CD14-positive monocyte (primary cell): ENCODE measurements around the gene SIM1. TPM values are rescaled to one million over a fixed set of nuclear protein-coding genes. Genes with fewer than 3 reads are reported as not detected.

Experiments
- DNase-seq, 3 donors: peaks; one replicate each; pipeline ENCODE4 v3.0.0-alpha.2; 2011 to 2022
- H2AFZ ChIP-seq: 2 replicates; pipeline ENCODE4 v1.6.0; 2012; ENCODE audit warnings: mild to moderate bottlenecking, low read depth, low read length, inconsistent platforms; ENCODE audit not compliant: insufficient read depth, poor library complexity, severe bottlenecking
- H3K27ac ChIP-seq, 2 donors: 1 replicate in 1 of 2; 2 replicates in 1 of 2; pipeline ENCODE4 v1.5.1; 2012 to 2013; ENCODE audit warnings: low read length in 2 of 2, control low read depth in 1 of 2, inconsistent platforms in 1 of 2, low read depth in 1 of 2, mild to moderate bottlenecking in 1 of 2
- H3K27me3 ChIP-seq, 2 donors: one replicate each; pipeline versions ENCODE4 v1.6.0 to v1.6.1; 2011 to 2013; ENCODE audit warnings: low read length in 2 of 2; ENCODE audit not compliant: control insufficient read depth in 2 of 2, insufficient read depth in 2 of 2
- H3K36me3 ChIP-seq, 2 donors: replicated peaks in 1 of 2; 1 replicate in 1 of 2; 2 replicates in 1 of 2; pipeline versions ENCODE4 v1.5.1 to v1.6.1; 2012 to 2013; ENCODE audit warnings: low read length in 2 of 2, control low read depth in 1 of 2, inconsistent platforms in 1 of 2, mild to moderate bottlenecking in 1 of 2; ENCODE audit not compliant: insufficient read depth in 2 of 2, control insufficient read depth in 1 of 2
- H3K4me1 ChIP-seq, 2 donors: 1 replicate in 1 of 2; 2 replicates in 1 of 2; pipeline versions ENCODE4 v1.5.1 to v1.6.1; 2012 to 2013; ENCODE audit warnings: low read length in 2 of 2, control low read depth in 1 of 2, inconsistent platforms in 1 of 2, mild to moderate bottlenecking in 1 of 2, moderate library complexity in 1 of 2; ENCODE audit not compliant: insufficient read depth in 2 of 2, control insufficient read depth in 1 of 2
- H3K4me2 ChIP-seq: replicated peaks from 2 replicates; pipeline ENCODE3; 2012; ENCODE audit warnings: low read length, moderate library complexity, mild to moderate bottlenecking; ENCODE audit not compliant: poor library complexity, severe bottlenecking; ENCODE audit errors: extremely low read depth
- H3K4me3 ChIP-seq, 3 experiments: fragments of 200-600 bp in 1 of 3; sonication (generic) in 1 of 3; replicated peaks in 1 of 3; 1 replicate in 2 of 3; 2 replicates in 1 of 3; pipeline ENCODE4 v1.5.1; 2011 to 2013; ENCODE audit warnings: low read length in 3 of 3, mild to moderate bottlenecking in 3 of 3, control low read depth in 2 of 3, low read depth in 2 of 3, inconsistent platforms in 1 of 3, moderate library complexity in 1 of 3
- H3K79me2 ChIP-seq: 2 replicates; pipeline ENCODE4 v1.6.0; 2012; ENCODE audit warnings: mild to moderate bottlenecking, control low read depth, inconsistent platforms, low read length, moderate library complexity; ENCODE audit not compliant: insufficient read depth
- H3K9ac ChIP-seq: 2 replicates; pipeline ENCODE4 v1.6.0; 2017; ENCODE audit warnings: low read length, mild to moderate bottlenecking; ENCODE audit not compliant: insufficient read depth, poor library complexity, severe bottlenecking
- H3K9me3 ChIP-seq, 2 donors: replicated peaks in 1 of 2; 1 replicate in 1 of 2; 2 replicates in 1 of 2; pipeline versions ENCODE4 v1.5.1 to v1.6.1; 2012 to 2013; ENCODE audit warnings: low read length in 2 of 2, control low read depth in 1 of 2; ENCODE audit not compliant: control insufficient read depth in 1 of 2, insufficient read depth in 1 of 2
- H4K20me1 ChIP-seq: 2 replicates; pipeline ENCODE4 v1.6.0; 2012; ENCODE audit warnings: mild to moderate bottlenecking, low read length, control low read depth, moderate library complexity; ENCODE audit not compliant: insufficient read depth
- H3K27ac Mint-ChIP-seq, 7 donors: one replicate each; pipeline ENCODE4 v1.8.0; 2020; ENCODE audit warnings: mild to moderate bottlenecking in 7 of 7, mixed read lengths in 7 of 7, moderate library complexity in 6 of 7, inconsistent platforms in 2 of 7
- H3K27me3 Mint-ChIP-seq, 3 donors: one replicate each; pipeline ENCODE4 v1.8.0; 2021 to 2022; ENCODE audit warnings: low read depth in 3 of 3, mild to moderate bottlenecking in 3 of 3, mixed read lengths in 3 of 3, moderate library complexity in 3 of 3, inconsistent platforms in 1 of 3
- H3K36me3 Mint-ChIP-seq, 2 donors: one replicate each; pipeline ENCODE4 v1.8.0; 2020; ENCODE audit warnings: mixed read lengths in 2 of 2, inconsistent platforms in 1 of 2, mild to moderate bottlenecking in 1 of 2
- H3K4me1 Mint-ChIP-seq: one replicate; pipeline ENCODE4 v1.8.0; 2020; ENCODE audit warnings: mild to moderate bottlenecking, mixed read lengths
- H3K4me3 Mint-ChIP-seq, 2 donors: one replicate each; pipeline ENCODE4 v1.8.0; 2020; ENCODE audit warnings: mild to moderate bottlenecking in 2 of 2, mixed read lengths in 2 of 2, moderate library complexity in 1 of 2
- H3K9me3 Mint-ChIP-seq, 7 donors: one replicate each; pipeline ENCODE4 v1.8.0; 2020 to 2022; ENCODE audit warnings: mixed read lengths in 7 of 7, mild to moderate bottlenecking in 6 of 7, moderate library complexity in 6 of 7, inconsistent platforms in 2 of 7
- WGBS: methylation state at CpG from one replicate; pipeline ENCODE4 v1.1.5; 2013; ENCODE audit warnings: missing lambda C conversion rate; ENCODE audit not compliant: insufficient coverage; 5-methylcytosine and 5-hydroxymethylcytosine counted together
- intact Hi-C, 2 donors: fragments of 100-400 bp; cut with micrococcal nuclease; formaldehyde crosslinking; loops; one replicate each; pipeline versions ENCODE4 v1.15.0 to v1.15.1; 2023
- polyA plus RNA-seq, 3 donors: library from polyadenylated mRNA; depleted of rRNA in 1 of 3; unstranded in 2 of 3; stranded (reverse) in 1 of 3; fragments of 300-500 nt in 2 of 3; fragments of >200 nt in 1 of 3; fragmentation: Illumina TruSeq in 2 of 3; gene quantifications; 1 replicate in 2 of 3; 2 replicates in 1 of 3; pipeline ENCODE4 v1.2.3, GENCODE V29; 2012 to 2021
- TF ChIP-seq, protein P1 (sequence below): fragments of 200-600 bp; IDR thresholded peaks from one replicate; pipeline ENCODE4 v1.8.0; 2022; ENCODE audit warnings: antibody characterized with exemption, mild to moderate bottlenecking

The SIM1 gene
- polyA plus RNA-seq, 3 donors, result not detected

DNA sequence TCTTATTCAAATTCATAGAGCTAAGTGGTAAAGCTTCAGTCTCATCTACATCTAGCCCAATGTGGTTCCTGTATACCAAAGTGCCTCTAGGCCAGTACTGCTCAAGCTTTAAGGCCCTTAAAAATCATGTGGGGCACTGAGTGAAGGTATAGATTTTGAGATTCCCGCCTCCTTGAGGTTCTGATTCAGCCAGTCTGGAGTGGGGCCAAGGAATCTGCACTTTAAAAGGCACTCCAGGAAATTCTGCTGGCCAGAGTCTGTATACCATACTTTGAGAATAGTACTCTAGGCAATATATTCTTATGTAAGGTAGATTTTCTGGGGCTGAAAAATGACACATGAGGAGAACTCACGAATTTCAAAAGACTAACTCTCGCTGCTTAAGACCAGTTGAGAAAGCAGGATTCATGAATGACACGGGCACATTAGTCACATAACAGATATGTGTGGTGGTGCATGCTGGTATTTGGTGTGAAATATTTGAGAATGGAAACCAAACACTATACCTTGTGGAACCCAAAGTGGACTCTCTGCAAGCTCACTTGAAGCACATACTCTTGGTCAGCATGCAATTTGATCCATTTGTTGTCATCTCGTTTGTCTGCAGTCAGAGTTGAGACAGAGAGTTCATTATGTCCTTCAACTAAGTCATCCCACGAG, 47.6 kb upstream of the SIM1 start:
- Histone ChIP-seq H3K27ac (no peak overlapping the region), H4K20me1 (no peaks in the 10 kb centered on the region), H3K4me2 (no peak overlapping the region), H3K36me3 (peaks cover 29 to 62% of the 10 kb centered on the region in 2 donors), H3K79me2 (no peaks in the 10 kb centered on the region), H3K4me1 (no peaks in the 10 kb centered on the region), H2AFZ (no peak overlapping the region), H3K4me3 (no peak overlapping the region), H3K9me3 (no peaks in the 10 kb centered on the region), H3K27me3 (no peaks in the 10 kb centered on the region), H3K9ac (no peak overlapping the region)
- Mint-ChIP-seq H3K9me3 (peaks cover 0 to 3% (median 2%) of the 10 kb centered on the region in 7 donors), H3K27me3 (no peaks in the 10 kb centered on the region), H3K36me3 (peaks cover 52 to 56% of the 10 kb centered on the region in 2 donors), H3K27ac (no peak overlapping the region), H3K4me3 (no peak overlapping the region), H3K4me1 (no peaks in the 10 kb centered on the region)
- TF ChIP-seq, protein P1, sequence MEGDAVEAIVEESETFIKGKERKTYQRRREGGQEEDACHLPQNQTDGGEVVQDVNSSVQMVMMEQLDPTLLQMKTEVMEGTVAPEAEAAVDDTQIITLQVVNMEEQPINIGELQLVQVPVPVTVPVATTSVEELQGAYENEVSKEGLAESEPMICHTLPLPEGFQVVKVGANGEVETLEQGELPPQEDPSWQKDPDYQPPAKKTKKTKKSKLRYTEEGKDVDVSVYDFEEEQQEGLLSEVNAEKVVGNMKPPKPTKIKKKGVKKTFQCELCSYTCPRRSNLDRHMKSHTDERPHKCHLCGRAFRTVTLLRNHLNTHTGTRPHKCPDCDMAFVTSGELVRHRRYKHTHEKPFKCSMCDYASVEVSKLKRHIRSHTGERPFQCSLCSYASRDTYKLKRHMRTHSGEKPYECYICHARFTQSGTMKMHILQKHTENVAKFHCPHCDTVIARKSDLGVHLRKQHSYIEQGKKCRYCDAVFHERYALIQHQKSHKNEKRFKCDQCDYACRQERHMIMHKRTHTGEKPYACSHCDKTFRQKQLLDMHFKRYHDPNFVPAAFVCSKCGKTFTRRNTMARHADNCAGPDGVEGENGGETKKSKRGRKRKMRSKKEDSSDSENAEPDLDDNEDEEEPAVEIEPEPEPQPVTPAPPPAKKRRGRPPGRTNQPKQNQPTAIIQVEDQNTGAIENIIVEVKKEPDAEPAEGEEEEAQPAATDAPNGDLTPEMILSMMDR, result no peak
- WGBS, result 88% methylated on average over 3 of the region's 6 CpGs
- intact Hi-C loops, result no loop called here
- no peak for DNase-seq

DNA sequence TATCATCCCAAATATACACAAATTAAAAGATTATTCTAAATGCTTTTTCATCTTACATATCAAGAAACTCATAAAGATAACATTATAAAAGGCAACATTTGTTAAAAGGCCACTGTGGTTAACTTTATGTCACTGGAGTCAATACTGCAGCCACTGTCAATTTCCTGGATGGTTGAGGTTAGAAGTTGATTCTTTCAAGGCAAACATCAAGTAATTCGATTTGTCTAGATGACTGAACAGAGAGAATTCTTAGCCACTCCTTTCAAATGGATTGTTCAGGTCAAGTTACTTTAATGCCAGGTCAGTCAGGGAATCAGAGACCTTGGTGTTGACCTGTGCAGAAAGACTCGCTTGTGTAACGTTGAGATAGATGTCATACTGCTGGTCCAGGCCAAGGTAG, 44.4 kb upstream of the SIM1 start:
- intact Hi-C loops, result no loop called here

More for the DNA sequence above, 44.4 kb upstream of the SIM1 start:
- H2AFZ ChIP-seq, result no peak overlapping the region
- H3K27ac Mint-ChIP-seq, result no peak overlapping the region
- DNase-seq, result no peak
- H3K27me3 ChIP-seq, result no peaks in the 10 kb centered on the region
- TF ChIP-seq, protein P1, result no peak
- no peaks in the 10 kb centered on the region for H3K27me3 Mint-ChIP-seq
- WGBS, result no CpG with 5 or more reads among the region's 3 CpGs
- no peak overlapping the region for H3K9ac ChIP-seq
- no peaks in the 10 kb centered on the region for H3K9me3 ChIP-seq
- no peak overlapping the region for H3K4me3 Mint-ChIP-seq
- H3K27ac ChIP-seq, result no peak overlapping the region
- no peaks in the 10 kb centered on the region for H4K20me1 ChIP-seq
- H3K9me3 Mint-ChIP-seq, result peaks cover 0 to 3% (median 2%) of the 10 kb centered on the region in 7 donors
- no peak overlapping the region for H3K4me3 ChIP-seq
- no peaks in the 10 kb centered on the region for H3K4me1 Mint-ChIP-seq
- H3K4me1 ChIP-seq, result no peaks in the 10 kb centered on the region
- no peak overlapping the region for H3K4me2 ChIP-seq
- H3K79me2 ChIP-seq, result no peaks in the 10 kb centered on the region
- peaks cover 29 to 47% of the 10 kb centered on the region in 2 donors for H3K36me3 ChIP-seq
- H3K36me3 Mint-ChIP-seq, result peaks cover 41 to 42% of the 10 kb centered on the region in 2 donors
